ENCODE data around the gene NOXA1. TPM values are rescaled to one million over a fixed set of nuclear protein-coding genes. Genes with fewer than 3 reads are reported as not detected.
"Not testable (repeated sequence)": the region's sequence is repeated elsewhere in the genome, so short reads cannot be mapped to it uniquely, and the experiment has no call there.

Gene NOXA1
- total RNA-seq, 1 experiment from 2014 or later, result 0.28 TPM

DNA sequence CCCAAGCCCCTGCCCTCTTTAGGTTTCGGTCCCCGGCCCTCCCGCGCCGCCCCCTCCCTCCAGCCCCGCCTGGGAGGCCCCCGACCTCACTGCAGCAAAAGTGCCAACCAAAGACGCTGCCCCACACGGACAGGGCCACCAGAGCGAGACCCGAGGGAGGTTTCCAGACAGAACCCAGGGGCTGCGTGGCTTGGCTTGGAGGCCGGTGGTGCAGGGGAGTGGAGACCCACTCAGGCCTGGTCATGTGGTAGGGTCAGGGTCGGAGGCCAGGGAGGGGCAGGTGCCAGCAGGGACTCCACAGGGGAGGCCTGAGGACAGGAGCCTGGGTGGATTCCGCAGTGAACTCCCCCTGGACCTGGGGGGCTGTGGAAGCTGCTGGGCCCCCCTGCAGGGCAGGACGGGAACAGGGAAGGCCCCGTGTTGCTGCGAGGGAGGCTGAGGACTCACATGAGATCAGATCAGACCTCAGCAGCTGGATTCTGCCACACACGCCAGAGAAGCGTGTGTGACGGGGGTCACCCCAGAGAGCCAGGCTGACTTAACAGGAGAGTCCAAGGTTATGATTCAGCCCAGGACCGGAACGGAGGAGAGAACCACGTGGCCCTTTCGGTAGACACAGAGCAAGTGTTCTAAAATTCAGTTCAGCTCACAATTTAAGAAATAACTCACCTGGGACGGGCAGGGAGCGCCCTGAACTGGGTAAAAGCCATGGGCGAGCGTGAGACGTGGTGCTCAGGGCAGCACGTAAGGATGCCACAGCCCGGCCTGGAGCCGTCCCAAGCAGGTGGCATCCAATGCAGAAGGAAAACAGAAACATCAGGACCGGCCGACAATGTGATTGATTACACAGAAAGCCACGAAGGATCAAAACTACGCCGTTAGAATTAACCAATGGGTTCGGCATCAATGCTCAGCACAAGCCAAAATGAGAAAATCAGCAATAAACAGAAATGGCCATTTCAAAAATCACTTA is 39.1 kb upstream of the NOXA1 start:
- ChIA-PET CTCF (no interaction called here), POLR2A (ENCODE audit: low non-redundant PET) (no interaction called here)
- Histone ChIP-seq H3K27ac (ENCODE audit: low read depth, low read length, poor library complexity, severe bottlenecking) (no peak overlapping the region), H3K27me3 (replicated peaks; ENCODE audit: insufficient read depth, low read depth, low read length, poor library complexity) (no peaks in the 10 kb centered on the region), H3K36me3 (ENCODE audit: insufficient read depth, low read length, poor library complexity, severe bottlenecking) (no peaks in the 10 kb centered on the region), H3K4me3 (ENCODE audit: low read depth, low read length, poor library complexity, severe bottlenecking) (no peak overlapping the region), H3K9me3 (ENCODE audit: low read depth, low read length, poor library complexity, severe bottlenecking) (no peaks in the 10 kb centered on the region), H3K4me1 (ENCODE audit: insufficient read depth, low read length, poor library complexity, severe bottlenecking) (no peaks in the 10 kb centered on the region)
- intact Hi-C loops (cut with micrococcal nuclease; ENCODE audit: unreplicated experiment), result no loop called here
- TF ChIP-seq CTCF (conservative IDR thresholded peaks at IDR 0.05; ENCODE audit: low read depth, low read length) (no peak), EZH2 (IDR thresholded peaks at IDR 0.05; ENCODE audit: borderline replicate concordance, low read depth, low read length, poor library complexity, severe bottlenecking) (no peak)
- DNase-seq (ENCODE audit: low spot score), result no peak
- BruUV-seq (replicated peaks), result no TSS peak

GRCh38 chr9:137385061-137385655 is 38.0 kb upstream of the NOXA1 start:
- ChIA-PET CTCF (no interaction called here), POLR2A (ENCODE audit: low non-redundant PET) (no interaction called here)
- Histone ChIP-seq H3K36me3 (ENCODE audit: insufficient read depth, low read length, poor library complexity, severe bottlenecking) (no peaks in the 10 kb centered on the region), H3K27ac (ENCODE audit: low read depth, low read length, poor library complexity, severe bottlenecking) (no peak overlapping the region), H3K4me1 (ENCODE audit: insufficient read depth, low read length, poor library complexity, severe bottlenecking) (no peaks in the 10 kb centered on the region), H3K27me3 (replicated peaks; ENCODE audit: insufficient read depth, low read depth, low read length, poor library complexity) (no peaks in the 10 kb centered on the region), H3K4me3 (ENCODE audit: low read depth, low read length, poor library complexity, severe bottlenecking) (no peak overlapping the region), H3K9me3 (ENCODE audit: low read depth, low read length, poor library complexity, severe bottlenecking) (no peaks in the 10 kb centered on the region)
- no peak for DNase-seq (ENCODE audit: low spot score)
- no TSS peak for BruUV-seq (replicated peaks)
- TF ChIP-seq EZH2 (IDR thresholded peaks at IDR 0.05; ENCODE audit: borderline replicate concordance, low read depth, low read length, poor library complexity, severe bottlenecking) (no peak), CTCF (conservative IDR thresholded peaks at IDR 0.05; ENCODE audit: low read depth, low read length) (no peak)
- intact Hi-C loops (cut with micrococcal nuclease; ENCODE audit: unreplicated experiment), result no loop called here

GRCh38 chr9:137386507-137387113 is 36.6 kb upstream of the NOXA1 start:
- intact Hi-C loops (cut with micrococcal nuclease; ENCODE audit: unreplicated experiment); POLR2A ChIA-PET (ENCODE audit: low non-redundant PET); BruUV-seq (replicated peaks); H3K27ac ChIP-seq (ENCODE audit: low read depth, low read length, poor library complexity, severe bottlenecking); H3K4me3 ChIP-seq (ENCODE audit: low read depth, low read length, poor library complexity, severe bottlenecking); H3K27me3 ChIP-seq (replicated peaks; ENCODE audit: insufficient read depth, low read depth, low read length, poor library complexity); CTCF ChIA-PET; H3K36me3 ChIP-seq (ENCODE audit: insufficient read depth, low read length, poor library complexity, severe bottlenecking); H3K4me1 ChIP-seq (ENCODE audit: insufficient read depth, low read length, poor library complexity, severe bottlenecking); H3K9me3 ChIP-seq (ENCODE audit: low read depth, low read length, poor library complexity, severe bottlenecking); DNase-seq (ENCODE audit: low spot score): not testable (repeated sequence)
